Coronary artery (tissue), 2 donors: ENCODE data around the gene B4GALT1.

Experiments
- DNase-seq: peaks from one replicate; pipeline ENCODE4 v3.0.0-alpha.2; 2017; ENCODE audit warnings: low spot score
- H3K27ac ChIP-seq, 2 donors: fragments of 200-600 bp; sonication (generic); one replicate each; pipeline ENCODE4 v1.5.1; 2016 to 2019
- H3K4me3 ChIP-seq: fragments of 200-600 bp; sonication (generic); 2 replicates; pipeline ENCODE4 v1.5.1; 2016; ENCODE audit warnings: mild to moderate bottlenecking, moderate library complexity
- CTCF ChIP-seq: fragments of 200-600 bp; sonication (generic); IDR thresholded peaks from one replicate; pipeline ENCODE4 v1.5.1; 2019; ENCODE audit warnings: antibody characterized with exemption

The B4GALT1 gene

GRCh38 chr9:33165263-33166151, 1.6 kb downstream of the B4GALT1 start:
- peak; percentile 82 for DNase-seq
- TF ChIP-seq CTCF, result no peak
- peak overlapping the region; percentile 95 for H3K4me3 ChIP-seq
- H3K27ac ChIP-seq, result peak overlapping the region; percentile 99

- peak overlapping the region; percentile 95 for H3K4me3 ChIP-seq
- peak overlapping the region; percentile 99 for H3K27ac ChIP-seq
- peak; percentile 62 for DNase-seq
Measured at GRCh38 chr9:33164921-33165262, 2.2 kb downstream of the B4GALT1 start.

- no peak for TF ChIP-seq CTCF
- peak; percentile 75 for DNase-seq
- peak overlapping the region; percentile 95 for H3K4me3 ChIP-seq
- H3K27ac ChIP-seq, result peak overlapping the region; percentile 90 to 99
Measured at GRCh38 chr9:33164138-33164809, 2.9 kb downstream of the B4GALT1 start.

- Histone ChIP-seq H3K27ac (peak overlapping the region; percentile 90 to 99), H3K4me3 (peak overlapping the region; percentile 95)
- DNase-seq, result no peak
- TF ChIP-seq CTCF, result no peak
Measured at GRCh38 chr9:33163433-33164137, 3.6 kb downstream of the B4GALT1 start.

GRCh38 chr9:33162721-33163311, 4.3 kb downstream of the B4GALT1 start:
- peak; percentile 87 for DNase-seq
- no peak for TF ChIP-seq CTCF
- Histone ChIP-seq H3K27ac (peak overlapping the region; percentile 90 to 99), H3K4me3 (peak overlapping the region; percentile 95)

- peak overlapping the region; percentile 95 for H3K4me3 ChIP-seq
- peak overlapping the region; percentile 90 to 99 for H3K27ac ChIP-seq
- DNase-seq, result peak; percentile 46
- no peak for TF ChIP-seq CTCF
Measured at GRCh38 chr9:33161589-33162132, 5.5 kb downstream of the B4GALT1 start.
